Superior temporal gyrus (tissue), 1 donor: ENCODE results near the gene MPST.

Experiments
- DNase-seq: peaks from one replicate; pipeline ENCODE4 v3.0.0-alpha.2; 2016; ENCODE audit errors: extremely low spot score

MPST gene

DNA sequence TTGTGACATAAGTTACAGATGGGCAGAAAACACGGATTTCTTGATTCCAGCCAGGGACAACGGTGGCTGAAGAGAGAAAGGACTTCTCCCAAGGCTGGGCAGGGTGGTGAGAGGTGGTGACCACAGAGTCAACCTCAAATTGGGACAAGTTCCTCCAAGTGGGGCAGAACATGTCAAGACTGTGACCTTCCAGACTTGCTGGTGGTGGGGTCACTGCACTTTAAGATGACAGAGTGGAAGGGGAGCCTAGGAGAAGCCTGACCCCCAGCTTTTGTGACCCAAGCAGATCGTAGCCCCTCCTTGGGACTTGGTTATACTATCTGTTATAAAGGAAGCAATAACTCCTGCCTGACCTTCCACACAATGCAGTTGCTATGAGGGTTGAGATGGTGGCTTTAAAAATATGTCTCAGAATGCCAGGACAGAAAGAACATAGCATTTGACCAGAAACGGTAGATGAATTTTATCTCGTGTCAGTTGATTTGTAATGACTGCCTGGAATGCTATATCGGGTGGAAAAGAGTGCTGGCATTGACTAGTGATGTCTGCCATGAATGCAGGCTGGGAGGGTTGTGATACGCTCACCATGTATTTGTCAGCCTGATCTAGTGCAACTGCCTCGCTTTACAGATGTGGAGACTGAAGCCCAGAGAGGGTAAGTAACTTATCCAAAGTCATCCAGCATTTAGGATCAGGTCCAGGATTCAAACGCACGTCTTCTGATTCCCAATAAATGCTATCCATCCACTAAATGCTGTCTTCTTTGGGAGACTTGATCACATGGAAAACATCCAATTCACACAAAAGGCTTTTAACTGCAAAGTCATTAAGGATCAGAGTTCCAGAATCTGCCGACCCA is 18.6 kb upstream of the MPST start:
- DNase-seq, result no peak

DNA sequence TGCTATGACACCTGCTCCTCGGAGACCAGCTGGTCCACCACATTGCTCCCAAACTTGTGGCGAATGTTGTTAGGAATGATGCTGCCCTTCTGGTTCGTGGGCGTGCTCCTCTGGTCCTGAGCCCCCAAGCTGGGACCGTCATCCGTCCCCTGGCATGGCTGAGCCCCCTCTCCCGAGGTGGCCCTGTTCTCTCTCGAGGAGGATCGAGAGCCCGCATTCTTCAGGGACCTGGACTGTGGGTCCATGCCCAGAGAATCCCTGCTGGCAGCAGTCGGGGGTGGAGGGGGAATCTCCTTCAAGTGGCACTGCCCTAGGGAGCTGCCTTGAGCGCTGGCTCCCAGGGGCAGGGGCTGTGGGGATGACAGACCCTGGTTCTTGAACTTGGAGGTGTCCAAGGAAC is 17.7 kb upstream of the MPST start:
- no peak for DNase-seq

DNA sequence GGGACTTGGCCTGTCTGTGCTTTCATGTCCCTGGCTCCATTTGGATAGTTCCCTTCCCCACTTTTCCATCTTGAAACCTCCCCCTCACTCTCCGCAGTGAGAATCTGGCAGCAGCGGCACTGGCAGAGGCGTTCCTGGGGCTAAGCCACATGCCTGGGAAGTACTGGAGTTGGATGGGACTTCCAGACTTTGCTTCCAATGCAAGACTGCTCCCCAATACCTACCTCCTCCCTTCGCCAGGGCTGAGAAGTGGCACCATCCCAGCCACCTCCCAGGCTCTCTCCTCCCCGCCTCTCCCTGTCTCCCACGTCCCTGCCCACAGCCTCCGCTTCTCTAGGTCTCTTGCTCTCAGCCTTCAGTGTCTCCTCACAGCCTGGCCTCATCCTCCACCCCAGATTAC is 16.9 kb upstream of the MPST start:
- peak; percentile 46 for DNase-seq

DNA sequence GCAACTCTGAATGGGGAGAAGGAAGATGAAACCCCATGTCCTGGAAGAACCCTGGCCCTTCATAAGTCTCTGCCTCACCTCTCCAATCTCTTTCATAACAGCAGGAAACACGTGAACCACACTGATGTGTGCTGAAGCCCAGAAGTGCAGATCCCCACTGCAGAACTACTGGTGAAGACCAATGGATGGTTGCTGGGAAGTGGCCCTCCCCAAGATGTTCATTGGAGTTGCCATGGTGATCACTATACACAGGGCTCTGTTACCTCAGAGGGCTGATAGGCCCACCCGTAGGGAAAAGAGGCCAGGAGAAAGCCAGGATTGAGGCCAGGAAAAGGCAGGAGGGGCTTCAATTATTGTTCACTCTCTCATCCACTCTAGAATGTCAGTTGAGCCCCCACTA is 11.9 kb upstream of the MPST start:
- DNase-seq, result no peak

DNA sequence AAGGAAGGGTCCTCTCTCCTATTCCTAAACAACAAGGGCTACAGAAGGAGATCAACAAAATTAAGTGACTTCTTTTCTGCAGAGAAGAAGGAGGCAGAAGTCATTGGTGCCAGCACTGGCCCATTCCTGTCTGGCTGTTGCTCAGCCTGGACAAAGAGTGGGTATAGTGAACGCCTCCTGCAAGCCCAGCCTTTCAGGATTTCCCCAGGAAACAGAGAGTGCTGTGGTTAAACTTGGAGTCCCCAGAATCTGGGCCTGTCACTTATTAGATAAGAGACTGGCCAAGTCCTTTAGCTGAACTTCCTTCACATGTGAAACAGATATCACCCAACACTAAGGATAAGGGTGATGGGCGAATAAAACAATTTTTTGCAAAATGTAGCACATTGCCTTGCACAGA is 11.2 kb upstream of the MPST start:
- DNase-seq, result no peak

DNA sequence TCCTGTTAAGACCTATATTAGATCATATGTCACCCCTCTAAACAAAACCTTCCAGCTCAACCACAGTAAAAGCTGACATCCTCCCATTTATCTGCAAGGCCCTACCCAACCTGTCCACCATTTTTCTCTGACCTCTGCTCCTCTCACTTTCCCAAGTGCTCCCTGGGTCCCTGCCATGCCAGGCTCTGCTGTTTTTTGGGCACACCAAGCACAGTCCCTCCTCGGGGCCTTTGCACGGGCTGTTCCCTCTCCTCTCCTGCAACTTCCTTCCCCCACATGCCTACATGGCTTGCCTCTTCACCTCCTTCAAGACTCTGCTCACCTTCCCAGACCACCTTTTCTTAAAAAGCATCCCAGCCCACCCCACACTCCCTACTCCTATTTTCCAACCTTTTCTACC is 10.1 kb upstream of the MPST start:
- no peak for DNase-seq

DNA sequence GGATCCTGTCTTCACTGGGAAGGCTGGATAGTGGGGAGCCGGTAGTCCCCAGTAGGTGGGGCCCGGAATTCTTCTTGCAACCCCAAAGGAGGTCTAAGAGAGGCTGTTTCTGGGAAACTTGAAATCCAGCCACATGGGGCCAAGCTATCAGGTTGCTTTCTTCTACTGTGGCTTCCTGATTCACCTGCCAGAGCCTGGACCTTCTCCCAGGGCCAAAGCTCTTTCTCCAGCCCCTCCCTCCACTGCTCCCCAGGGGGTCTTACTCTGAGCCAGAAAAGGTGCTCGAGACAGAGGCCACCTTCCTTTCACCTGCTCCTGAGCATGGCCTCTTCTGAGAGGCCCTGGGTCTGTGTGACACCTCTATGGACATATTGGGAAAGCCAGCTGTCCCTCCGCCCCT is 9.4 kb upstream of the MPST start:
- no peak for DNase-seq

DNA sequence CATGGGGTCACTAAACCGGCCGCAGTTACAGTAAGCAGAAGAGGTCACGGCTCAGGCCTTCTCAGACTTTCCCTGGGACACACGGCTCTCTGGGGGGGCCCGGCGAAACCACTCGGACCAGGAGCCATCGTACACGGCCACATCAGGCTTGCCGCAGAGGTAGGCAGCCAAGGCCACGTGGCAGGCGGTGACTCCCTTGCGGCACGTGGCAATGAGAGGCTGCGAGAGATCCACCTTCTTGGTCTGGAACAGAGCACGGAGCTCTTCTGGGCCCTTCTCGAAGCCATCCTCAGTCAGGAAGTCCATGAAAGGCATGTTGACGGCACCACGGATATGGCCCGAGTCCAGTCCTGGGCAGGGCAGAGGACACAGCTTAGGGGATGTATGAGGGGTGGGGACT is 8.6 kb upstream of the MPST start:
- DNase-seq, result no peak

DNA sequence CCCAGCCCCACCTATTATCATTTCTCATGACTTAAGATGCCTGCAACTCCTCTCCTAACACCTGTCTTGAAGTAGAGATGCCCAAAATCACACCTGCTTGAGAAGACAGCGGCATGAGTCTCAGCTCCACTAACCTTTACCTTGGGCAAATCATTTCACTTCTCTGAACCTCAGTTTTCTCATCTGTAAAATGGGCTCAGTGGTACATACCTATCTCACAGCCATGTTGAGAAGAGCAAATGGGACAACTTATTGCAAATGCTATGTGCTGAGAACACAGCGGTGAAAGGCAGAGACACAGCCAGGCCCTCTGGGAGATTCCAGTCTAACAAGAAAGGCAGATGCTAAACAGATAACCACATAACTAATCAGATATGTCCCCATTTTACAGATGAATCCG is 8.1 kb upstream of the MPST start:
- DNase-seq, result no peak

DNA sequence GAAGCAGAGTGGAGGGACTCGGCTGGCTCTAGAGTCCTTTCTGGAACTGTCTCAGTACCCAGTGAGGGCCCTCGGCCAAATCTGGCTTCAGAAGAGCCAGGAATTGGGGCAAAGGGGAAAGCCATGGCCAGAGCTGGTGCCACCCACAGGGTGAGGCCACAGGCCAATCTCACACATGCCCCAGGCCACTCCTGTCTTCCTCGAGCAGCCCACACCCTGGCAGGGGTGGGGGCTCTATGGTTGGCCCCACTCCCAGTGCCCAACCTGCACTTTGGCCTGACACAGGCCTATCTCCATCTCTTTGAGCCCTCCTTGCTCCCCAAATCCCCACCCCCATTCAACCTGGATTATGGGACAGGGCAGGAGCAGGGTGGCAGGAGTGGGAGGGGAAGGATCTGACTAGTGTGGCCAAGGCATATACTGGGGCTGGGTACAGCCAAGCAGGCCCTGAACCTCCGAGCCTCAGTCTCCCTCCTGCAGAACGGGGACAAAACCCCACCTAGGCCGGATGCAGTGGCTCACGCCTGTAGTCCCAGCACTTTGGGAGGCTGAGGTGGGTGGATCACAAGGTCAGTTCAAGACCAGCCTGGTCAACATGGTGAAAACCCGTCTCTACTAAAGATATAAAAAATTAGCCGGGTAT is 7.2 kb upstream of the MPST start:
- DNase-seq, result no peak

DNA sequence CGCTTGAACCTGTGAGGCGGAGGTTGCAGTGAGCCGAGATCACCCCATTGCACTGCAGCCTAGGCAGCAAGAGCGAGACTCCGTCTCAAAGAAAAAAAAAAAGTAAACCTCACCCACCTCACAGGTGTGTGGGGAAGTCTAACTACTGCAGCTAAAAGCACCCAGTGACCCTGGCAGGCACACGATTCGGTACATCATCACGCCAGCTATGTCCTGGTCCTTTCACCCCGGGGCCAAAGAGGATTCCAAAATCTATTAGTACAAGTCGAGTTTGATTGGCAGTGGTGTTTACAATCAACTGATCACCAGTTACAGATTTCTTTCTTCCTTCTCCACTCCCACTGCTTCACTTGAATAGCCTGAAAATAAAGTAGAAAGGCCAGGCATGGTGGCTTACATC is 6.6 kb upstream of the MPST start:
- no peak for DNase-seq

DNA sequence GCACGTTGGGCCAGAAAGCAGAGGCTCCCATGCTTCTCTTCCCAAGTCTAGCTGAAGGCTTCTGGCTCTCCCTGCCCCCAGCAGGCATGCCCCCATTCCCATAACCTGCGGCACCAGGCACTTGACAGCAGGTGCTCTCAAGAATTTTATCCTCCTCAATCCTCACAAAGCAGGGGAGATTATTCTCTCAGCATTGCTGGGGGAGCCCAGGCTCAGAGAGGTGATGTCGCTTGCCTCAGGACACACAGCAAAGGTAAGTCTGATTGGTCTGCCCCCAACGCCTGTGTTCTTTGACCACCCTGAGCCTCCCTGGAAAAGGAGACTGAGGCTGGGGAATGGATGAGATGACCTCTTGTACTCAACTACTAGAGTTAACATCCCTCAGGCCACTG is 5.1 kb upstream of the MPST start:
- DNase-seq, result no peak

DNA sequence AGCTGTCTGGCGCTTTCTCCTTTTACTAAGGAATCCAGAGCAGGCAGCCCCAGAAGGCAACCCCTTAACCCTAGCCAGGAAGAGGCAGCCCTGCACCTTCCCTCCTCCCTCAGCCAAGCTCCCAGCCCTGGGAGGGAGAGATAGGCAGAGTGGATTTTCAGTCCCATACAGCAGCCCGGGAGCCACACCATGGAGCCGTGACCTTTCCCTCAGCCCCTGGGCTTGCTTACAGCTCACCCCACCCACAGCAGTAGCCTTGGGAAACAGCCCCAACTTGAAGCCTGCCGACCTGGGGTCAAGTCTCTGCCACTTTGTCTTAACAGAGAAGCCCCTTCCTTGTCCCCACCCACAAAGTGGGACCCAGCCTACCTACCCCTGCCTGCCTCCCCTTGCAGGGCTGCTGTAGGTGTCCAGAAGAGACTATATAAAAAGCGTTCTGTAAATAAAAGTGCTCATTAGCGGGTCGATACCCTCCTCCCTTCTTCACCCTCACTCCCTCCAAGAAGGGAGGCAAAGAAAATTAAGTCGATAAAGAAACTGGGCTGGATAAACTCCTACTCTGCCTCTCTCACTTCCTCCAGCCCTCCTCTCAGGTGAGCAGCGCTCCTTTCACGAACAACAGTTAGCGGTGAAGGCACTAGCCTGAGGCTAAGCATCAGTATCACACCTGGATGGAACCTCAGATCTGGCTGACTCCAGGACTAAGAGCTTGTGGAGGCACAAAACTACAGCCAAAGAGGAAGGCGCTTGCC is 4.5 kb upstream of the MPST start:
- DNase-seq, result no peak

DNA sequence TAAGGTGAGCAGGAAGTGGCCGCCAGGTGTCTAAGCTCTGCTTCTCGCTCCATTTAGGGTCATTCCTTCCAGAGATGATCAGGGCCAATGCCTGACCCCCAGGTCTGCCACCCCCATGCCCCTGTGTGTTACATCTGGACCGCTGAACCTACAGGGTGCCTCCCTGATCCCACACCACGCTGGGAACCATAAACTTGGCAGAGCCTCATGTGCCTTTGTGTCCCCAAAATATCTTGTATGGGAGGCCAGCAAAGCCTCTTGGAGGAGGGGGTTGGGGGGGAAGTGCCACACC is 4.0 kb upstream of the MPST start:
- DNase-seq, result no peak

DNA sequence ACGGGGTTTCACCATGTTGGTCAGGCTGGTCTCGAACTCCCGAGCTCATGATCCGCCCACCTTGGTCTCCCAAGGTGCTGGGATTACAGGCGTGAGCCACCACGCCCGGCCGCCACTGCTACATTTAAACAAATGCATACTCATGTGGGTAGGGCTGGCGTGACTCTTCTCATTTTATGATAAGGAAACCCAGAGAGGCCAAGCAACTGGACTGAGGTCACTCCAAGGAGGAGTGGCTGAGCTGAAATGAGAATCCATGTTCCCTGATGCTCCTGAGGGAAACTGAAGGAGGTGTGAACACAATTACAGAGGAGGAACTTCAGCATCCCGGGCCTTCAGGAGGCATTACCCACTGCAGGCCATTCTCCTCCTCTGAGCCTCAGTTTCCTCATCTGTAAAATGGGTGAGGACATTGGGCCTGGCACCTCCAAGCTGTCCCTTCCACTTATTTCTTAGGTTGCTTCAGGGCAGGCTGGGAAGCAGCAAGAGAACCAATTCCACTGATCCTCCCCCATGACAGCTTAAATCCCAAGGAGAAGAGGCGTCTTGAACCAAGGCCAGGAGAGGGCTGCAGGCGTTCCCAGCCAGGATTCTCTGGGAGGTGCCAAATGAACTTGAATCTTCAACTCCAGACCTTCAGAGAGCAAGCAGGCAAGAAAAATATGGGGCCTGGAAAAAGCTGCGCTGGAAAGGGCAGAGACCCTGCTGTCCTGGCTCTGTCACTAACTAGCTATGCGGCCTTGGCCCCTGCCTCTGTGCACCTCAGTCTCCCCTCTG is 3.2 kb upstream of the MPST start:
- no peak for DNase-seq

DNA sequence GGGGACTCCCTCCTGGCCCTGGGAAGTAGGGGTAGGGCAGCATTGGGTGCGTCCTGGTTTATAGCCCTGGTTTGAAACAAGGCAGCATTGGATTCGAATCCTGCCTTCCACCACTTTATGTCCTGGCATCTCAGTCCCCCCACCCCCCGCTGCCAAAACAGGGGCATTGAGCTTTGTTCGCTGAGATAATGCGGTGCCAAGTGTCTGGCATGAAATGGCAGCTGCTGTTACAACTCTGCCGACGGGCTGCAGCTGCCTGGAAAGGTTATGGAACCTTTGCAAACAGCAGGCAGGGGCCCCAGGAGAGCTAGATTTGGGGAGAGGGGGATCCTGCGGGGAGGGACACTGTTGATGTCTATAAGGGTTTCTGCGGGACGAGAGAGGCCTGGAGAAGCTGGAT is 2.2 kb upstream of the MPST start:
- no peak for DNase-seq

DNA sequence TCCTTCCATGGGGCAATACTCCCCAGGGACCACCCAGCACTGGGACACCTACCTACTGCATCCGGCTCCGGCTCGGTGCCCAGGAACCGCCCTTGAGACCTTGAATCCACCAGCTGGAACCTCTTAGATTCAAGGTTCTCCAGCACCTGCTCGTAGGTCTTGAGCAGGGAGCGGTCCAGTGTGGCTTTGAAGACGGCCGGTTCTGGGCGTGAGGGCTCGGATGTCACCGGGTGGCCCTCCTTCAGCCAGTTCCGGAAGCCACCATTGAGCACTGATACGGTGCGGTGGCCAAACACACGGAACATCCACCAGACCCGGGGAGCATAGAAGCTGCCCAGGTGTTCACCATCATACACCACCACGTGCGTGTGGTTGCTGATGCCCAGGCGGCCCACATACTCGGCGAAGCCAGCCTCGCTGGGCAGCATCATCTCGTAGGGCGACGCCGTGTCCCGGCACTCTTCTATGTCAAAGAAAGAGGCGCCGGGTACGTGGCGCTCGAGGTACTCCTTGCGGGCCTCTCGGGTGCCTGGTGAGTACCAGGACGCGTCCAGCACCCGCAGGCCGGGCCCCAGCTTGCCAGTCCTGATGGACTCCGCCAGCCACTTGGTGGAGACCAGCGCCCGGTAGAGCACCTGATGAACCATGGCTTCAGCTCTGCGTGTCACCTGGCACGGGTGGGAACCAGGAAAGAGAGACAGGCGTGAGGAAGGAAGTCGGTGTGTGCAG is 1.3 kb upstream of the MPST start:
- no peak for DNase-seq

DNA sequence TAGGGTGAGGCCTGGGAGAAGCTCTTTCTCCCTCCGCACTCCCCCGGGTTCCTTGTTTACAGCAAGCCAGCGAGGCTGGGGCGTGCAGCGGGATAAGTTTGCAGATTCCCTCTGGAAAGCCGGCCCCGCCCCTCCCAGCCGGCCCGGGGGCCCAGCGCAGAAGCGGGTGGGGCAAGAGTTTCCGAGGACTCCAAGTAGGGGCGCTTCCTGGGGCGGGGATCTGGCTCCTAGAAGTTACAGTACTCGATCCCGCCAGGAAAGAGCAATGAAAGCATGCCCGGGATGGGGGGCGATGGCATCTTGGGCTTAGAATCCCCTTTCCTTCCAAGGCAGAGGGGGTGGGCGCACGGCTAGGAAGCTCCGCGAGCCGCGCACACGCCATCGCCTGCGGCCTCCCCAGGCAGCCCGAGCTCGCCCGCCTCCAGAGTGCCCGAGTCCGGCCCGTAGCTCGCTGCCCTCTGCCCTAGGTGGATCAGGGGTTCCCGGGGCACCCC is 680 bp upstream of the MPST start:
- peak; percentile 38 for DNase-seq

DNA sequence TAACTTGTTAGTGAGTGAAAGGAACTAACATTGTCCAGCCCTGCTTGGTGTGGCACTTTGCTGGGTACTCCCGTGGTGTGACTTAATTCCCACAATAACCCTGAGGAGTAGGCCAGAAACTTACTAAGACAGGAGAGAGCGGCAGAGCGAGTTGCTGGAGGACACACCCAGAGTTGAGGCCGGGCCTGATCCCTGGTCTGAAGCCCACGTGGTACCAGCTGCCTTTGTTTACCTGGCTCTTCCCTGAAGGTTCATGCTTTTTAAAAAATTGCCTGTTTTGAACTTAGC is 594 bp downstream of the MPST start:
- peak; percentile 63 for DNase-seq

DNA sequence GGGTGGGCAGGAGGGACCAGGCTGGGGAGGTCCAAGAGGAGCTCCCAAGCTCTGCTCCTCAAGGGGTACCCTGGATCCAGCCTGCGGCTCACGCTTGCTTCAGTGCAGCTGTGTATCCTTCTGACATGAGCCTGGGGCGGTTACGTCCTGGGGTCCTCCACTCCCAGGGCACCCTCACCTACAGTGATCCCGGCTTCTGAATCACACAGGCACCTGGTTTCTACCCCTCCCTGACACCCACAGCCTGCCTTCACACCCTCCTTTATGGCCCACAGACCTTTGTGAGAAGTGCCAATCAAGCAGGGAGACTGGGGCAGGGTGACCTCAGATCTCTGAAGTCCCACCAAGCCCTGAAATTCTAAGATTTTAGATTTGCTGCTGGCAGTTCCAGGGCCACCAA is 1.5 kb downstream of the MPST start:
- DNase-seq, result no peak

DNA sequence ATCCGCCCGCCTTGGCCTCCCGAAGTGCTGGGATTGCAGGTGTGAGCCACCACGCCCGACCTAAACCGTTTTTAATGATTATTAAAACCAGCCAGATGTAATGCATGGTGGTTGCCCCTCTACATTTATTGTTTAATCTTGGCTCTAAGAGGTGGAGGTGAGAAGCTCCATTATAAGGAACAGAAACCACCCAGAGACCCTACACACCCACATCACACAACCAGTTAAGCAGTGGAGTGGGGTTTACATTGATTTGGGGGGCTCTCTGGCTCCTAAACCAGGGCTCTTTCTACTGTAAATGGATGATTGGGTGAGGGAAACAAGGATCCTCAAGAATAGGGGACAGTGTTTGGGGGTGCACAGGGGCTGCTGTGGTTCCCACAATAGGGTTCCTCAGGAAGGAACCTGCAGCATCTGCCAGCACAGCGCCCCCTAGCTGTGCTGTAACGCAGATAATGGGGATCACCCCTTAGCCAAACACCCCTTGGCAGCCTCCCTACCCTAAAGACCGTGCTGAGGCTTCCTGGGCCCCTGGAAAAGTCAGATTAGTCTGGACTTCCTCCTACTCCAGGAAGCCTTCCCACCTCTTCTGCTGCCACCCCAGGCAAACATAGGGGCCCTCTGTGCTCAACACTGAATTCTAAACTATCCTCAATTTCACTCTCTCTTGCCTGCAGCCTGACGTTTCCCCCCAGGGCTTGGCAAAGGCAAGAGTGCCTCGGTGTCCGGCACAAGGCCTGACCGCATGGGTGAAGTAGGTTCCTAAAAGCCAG is 2.4 kb downstream of the MPST start:
- DNase-seq, result peak; percentile 73
